Measurements from ENCODE around the gene SLC9C1.

Gene SLC9C1

GRCh38 chr3:112128843-112129727 lies 164.9 kb downstream of the SLC9C1 start:
- DNase-seq = peak; percentile 54

DNA sequence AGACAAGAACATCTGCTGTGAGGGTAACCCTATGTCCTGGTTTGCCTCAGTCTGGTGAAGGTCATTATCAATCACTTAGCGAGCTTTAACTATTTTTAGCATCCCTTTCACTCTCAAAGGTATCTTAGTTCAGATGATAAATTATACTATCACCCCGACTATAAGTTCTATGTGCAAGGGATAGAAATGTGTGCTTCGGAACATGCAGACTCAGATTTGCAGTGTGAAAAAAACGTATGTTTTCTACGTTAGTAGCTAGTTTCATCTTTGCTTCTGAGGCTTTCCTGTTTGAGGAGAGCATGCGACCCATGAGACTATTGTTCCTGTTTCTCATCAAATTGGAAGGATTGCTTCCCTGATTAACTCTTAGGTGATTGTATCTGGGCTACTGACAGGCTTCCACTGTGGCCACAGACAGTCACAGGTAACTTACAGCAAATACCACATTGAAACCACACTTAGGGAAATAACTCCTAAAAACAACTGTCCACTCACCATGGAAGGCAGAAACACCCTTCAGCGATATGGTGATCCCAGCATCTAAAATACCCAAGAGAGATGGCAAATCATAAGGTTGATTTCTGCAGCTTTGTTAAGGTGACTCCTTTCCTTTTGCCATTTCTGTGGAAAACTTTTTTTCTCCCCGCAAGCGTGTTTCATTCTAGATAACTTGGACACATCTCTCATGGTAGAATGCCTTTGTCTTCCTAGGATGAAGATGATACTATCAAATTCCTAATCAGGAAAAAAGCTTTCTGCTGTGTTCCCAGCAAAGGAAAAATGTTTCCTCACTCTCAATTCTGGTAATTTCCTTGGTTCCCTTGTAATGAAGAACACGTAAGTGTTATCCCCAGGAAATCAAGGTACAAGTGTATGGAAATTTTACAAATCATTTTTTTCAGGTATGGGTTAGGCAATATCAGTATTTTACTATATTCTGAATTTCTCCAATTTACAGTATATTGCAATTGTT lies 166.2 kb downstream of the SLC9C1 start:
- no peak for DNase-seq

DNA sequence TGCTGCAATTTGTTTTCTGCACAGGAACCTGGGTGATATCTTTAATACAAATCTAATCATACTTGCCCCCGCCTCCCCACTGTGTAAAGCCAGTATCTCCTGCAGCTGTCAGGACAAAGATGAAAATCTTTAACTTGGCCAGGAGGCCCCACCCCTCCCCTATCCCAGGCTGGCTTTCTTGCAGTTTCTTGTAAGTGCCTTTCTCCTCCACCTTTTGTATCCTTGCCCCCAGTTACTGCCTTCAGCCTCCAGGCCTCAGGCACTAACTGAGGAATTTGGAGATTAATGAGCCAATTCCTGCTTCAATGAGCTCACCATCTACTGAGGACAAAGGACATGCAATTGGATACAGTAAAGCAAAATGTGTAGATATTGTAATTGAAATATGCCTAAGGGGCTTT lies 167.5 kb downstream of the SLC9C1 start:
- no peak for DNase-seq

DNA sequence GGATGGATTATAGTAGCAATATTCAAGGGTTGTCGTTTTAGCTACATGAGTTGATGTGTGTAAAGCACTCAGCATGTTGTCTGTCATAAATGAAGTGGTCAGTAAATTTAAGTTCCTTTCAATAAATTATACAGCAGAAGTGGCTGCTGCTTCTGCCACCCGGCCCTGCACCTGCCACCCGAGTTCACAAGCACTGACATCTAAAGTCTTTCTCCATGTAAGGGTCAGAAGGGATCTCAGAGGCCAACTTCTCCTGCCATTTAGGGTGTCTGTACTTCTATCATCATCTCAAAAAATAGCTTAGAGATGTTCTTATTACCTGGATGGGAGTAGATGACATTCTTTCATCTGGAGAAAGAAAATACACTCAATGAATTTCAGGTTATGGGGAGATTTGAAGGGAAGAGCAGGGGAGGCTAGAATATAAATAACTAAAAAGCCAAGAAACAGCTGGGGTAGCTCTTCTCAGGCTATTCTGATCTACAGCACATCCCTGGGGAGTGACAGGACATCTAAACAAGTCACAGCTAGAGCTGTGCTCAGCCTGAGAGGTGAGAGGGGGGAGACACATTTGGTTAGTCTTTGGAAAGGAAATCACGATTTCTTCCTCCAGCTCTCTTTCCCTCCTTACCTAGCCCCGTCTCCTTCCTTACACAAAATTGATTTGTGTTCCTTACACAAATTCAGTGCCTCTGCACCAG lies 169.0 kb downstream of the SLC9C1 start:
- no peak for DNase-seq

DNA sequence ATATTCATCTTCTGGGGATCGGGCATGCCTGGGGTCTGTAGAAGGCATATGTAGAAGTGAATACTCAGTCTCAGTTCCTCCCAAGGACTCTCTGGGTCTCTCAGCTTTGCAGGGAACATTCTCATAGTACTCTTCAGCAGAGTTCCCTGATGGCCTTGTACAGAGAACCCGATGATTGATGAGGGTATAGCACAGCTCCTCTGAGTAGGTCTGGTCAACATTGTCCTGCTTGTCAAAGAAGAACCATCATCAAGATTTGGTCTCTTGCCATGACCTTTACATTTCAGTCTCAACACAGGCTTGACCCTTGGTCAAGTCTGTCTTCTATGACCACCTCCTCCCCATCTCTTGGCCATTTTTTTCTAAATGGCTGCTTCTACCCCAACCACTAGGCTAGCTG lies 170.5 kb downstream of the SLC9C1 start:
- no peak for DNase-seq

DNA sequence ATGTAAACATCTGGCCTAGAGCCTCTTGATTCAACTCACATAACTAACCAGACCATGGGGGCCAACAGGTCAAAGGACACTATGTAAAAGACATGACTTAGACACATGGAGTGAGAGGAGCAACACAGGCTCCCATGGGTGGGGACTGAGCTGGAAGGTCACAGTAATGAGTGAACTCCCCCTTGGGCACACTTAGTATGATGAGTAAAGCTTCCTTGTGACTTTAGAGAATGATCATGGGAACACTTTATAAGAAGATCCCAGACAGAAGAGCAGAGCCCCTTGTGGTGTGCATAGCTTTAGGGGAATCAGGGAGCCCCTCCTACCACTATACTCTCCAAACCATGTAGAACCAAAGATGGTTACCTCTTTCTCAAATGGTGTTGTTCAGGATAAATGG lies 171.1 kb downstream of the SLC9C1 start:
- DNase-seq = no peak

GRCh38 chr3:112121577-112122547 lies 172.2 kb downstream of the SLC9C1 start:
- no peak for DNase-seq

DNA sequence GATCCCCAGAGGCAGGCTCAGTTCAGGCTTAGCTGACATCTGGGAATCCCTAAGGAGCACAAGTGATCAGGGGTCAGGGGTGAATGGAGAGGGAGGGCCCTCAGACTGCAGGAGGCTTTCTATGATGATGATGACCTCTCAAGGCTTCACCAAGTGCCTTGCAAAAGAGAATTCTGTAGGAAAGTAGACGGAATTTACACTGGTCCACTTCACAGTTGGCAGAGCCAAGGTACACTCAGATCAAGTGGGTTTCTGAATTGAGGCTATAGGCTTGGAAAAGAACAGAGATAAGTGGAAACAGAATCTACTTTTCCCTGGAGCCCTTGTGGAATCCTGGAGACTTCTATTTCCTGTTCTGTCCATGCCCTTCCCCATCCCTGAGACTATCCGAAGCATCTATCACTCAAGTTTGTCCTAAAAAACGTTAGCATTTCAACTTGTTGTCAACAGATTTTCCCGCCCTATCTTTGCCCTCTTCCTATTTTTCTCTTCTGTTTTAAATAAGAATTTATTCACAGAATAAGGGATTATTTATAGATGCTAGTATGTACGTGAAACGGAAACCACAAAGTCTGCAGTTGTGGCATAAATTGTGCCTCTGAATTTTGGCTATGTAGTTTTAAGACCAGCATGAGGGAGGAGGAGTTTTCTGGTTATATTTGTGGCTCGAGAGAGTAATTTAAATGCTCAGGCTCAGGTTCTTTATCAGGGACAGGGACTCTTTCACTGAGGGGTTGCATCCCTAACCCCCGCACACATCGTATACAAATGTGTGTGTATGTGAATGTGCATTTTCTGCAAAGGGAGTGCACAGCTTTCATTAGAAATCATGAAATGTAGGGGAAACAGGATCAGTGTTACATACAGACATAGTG lies 173.8 kb downstream of the SLC9C1 start:
- DNase-seq = no peak

DNA sequence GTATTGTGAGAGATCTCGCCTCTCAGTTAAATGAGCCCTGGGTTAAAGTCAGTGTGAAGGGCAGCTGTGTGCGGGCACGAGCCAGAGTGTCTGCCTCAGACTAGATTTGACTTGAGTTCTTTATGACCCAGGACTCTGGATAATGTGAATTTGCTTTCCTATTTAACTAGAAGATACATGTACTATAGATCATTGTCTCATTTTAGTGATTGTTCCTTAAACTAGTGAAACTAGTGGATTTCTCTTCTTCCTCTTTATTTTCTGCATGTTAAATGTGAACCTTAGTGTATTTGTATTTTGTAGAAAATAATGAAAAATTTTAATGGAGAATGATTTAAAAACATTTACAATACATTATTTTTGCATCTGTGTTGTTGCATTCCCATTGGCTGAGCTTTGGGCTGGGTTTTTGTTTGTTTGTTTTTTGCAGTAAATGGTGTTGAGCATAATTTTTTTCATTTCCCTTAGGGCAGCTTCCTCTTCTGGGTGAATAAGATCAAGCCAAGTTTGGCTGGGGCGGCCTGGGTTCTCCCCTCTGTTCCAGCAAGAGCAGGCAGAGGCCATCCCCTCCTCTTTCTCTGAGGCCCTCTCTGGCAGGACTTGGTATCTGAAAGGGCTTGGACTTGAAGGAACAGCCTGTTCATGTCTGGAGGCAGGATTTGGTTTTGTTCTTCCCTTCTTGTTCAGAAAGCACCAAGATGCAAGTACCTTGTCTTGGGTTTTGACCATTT lies 176.0 kb downstream of the SLC9C1 start:
- no peak for DNase-seq

- DNase-seq = no peak
Measured at GRCh38 chr3:112117415-112117814, 176.6 kb downstream of the SLC9C1 start.

- no peak for DNase-seq
Measured at GRCh38 chr3:112116748-112117186, 177.2 kb downstream of the SLC9C1 start.

DNA sequence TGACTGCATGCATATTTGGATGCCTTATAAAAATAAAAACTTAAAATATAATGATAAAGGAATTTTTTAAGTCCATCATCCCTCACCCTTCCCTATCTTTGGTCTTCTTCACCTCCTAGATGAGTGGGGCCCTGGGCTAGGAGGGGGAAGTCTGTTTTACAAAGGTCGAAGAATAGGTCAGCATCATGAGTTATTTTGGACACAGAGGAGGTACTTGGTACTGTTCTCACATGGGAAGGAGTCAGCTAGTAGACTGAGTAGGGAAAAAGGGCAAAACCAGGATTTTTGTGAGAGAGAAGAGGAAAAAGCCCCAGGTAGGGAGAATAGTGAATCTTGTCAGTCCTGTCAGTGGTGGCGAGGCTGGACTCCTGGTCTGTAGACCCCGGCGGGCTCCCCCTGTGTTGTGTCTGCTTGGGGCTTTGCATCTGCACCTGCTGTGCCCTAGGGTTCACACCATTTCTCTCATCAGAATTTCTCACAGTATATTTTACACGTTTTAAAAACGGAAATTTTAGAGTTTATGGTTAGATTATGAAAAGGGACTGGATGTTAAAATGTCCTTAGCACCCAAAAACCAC lies 178.1 kb downstream of the SLC9C1 start:
- DNase-seq = no peak

DNA sequence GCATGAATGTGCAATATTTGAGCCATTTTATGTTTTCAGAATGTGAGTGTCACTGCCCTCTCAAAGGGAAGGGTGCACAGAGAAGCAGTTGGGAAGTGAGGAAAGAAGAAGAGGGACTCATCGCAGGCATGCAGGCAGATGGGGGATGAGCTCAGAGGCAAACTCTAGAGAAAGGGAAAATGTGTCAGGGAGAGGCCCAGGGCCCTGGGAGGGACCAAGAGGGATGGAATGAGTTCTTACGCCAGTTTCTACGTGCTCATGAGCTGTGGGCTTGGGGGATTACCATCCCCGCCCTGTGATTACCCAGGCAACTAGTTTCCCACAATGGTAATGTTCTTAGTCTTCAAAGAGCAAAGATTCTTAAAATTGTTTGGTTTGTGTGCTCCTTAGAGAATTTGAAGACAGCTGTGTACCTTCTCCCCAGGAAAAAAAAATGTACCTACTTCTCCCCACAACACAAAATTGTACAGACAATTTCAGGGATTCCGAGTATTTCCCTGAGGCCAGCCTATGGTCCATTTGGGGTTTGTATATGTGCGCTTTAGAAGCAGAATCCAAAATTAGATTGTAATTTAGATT lies 178.8 kb downstream of the SLC9C1 start:
- DNase-seq = no peak

- DNase-seq = no peak
Measured at GRCh38 chr3:112114576-112115160, 179.3 kb downstream of the SLC9C1 start.

GRCh38 chr3:112111785-112112402 lies 182.1 kb downstream of the SLC9C1 start:
- peak; percentile 49 for DNase-seq

GRCh38 chr3:112109322-112109721 lies 184.7 kb downstream of the SLC9C1 start:
- no peak for DNase-seq

DNA sequence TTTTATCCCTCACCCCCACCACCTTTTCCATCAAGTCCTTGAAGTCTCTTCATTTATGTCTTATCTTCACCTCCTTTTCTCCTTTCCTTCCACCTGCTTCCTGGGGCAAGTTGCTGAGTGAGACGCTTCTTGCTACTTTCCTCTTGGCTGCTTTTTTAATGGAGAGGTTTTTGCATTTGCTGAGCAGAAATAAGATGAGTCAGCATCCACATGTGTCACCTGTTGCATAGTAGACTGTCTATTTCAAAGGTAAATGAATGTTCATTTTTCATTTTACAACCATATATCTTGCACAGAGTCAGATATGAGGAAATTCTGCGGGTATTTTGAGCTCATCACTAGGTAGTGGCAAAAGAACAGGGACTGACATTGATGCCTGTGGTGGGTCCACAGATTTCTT lies 189.2 kb downstream of the SLC9C1 start:
- no peak for DNase-seq

- no peak for DNase-seq
Measured at GRCh38 chr3:112101916-112102315, 192.1 kb downstream of the SLC9C1 start.
